ENCODE results near the gene RAB42.
"Not testable (repeated sequence)": the region's sequence is repeated elsewhere in the genome, so short reads cannot be mapped to it uniquely, and the experiment has no call there.

RAB42 gene

GRCh38 chr1:28592321-28593071 is 431 bp downstream of the RAB42 start:
- DNase-seq (ENCODE audit: extremely low read depth, low read depth): no peak
- no peak for TF ChIP-seq CTCF (IDR thresholded peaks at IDR 0.05; ENCODE audit: low read depth, low read length)

- DNase-seq (ENCODE audit: extremely low read depth, low read depth): not testable (repeated sequence)
Observed at GRCh38 chr1:28593988-28594356, 1.9 kb downstream of the RAB42 start.

GRCh38 chr1:28594686-28595411 is 2.8 kb downstream of the RAB42 start:
- not testable (repeated sequence) for DNase-seq (ENCODE audit: extremely low read depth, low read depth)

GRCh38 chr1:28595412-28596191 is 3.5 kb downstream of the RAB42 start:
- no peak for TF ChIP-seq CTCF (IDR thresholded peaks at IDR 0.05; ENCODE audit: low read depth, low read length)
- no peak for DNase-seq (ENCODE audit: extremely low read depth, low read depth)

GRCh38 chr1:28596276-28596675 is 4.2 kb downstream of the RAB42 start:
- DNase-seq (ENCODE audit: extremely low read depth, low read depth): not testable (repeated sequence)

- no peak for TF ChIP-seq CTCF (IDR thresholded peaks at IDR 0.05; ENCODE audit: low read depth, low read length)
Observed at GRCh38 chr1:28601696-28602095, 9.6 kb downstream of the RAB42 start.

GRCh38 chr1:28602536-28603439 is 10.7 kb downstream of the RAB42 start:
- DNase-seq (ENCODE audit: extremely low read depth, low read depth): peak; percentile 44
- peak; percentile 76 for TF ChIP-seq CTCF (IDR thresholded peaks at IDR 0.05; ENCODE audit: low read depth, low read length)

More at GRCh38 chr1:28601696-28602095, 9.6 kb downstream of the RAB42 start:
- DNase-seq (ENCODE audit: extremely low read depth, low read depth): peak; percentile 64

GRCh38 chr1:28604411-28604810 is 12.3 kb downstream of the RAB42 start:
- DNase-seq (ENCODE audit: extremely low read depth, low read depth): no peak
- TF ChIP-seq CTCF (IDR thresholded peaks at IDR 0.05; ENCODE audit: low read depth, low read length): no peak
